Thoracic aorta endothelial cell (primary cell): ENCODE results near the gene RND2. TPM values are rescaled to one million over a fixed set of nuclear protein-coding genes. Genes with fewer than 3 reads are reported as not detected.

Source experiments
- total RNA-seq: library from RNA; depleted of rRNA; stranded (reverse); fragments of >200 nt; gene quantifications from 2 replicates; pipeline ENCODE4 v1.2.3, GENCODE V29; 2012

RND2 gene
- total RNA-seq: 0.14 and 0.27 TPM in 2 replicates

GRCh38 chr17:43024407-43025289 lies at the start of gene RND2:
Gene RND2 (plus strand): TSS chr17:43025231. CDS start chr17:43025348, 117 bp downstream.

DNA sequence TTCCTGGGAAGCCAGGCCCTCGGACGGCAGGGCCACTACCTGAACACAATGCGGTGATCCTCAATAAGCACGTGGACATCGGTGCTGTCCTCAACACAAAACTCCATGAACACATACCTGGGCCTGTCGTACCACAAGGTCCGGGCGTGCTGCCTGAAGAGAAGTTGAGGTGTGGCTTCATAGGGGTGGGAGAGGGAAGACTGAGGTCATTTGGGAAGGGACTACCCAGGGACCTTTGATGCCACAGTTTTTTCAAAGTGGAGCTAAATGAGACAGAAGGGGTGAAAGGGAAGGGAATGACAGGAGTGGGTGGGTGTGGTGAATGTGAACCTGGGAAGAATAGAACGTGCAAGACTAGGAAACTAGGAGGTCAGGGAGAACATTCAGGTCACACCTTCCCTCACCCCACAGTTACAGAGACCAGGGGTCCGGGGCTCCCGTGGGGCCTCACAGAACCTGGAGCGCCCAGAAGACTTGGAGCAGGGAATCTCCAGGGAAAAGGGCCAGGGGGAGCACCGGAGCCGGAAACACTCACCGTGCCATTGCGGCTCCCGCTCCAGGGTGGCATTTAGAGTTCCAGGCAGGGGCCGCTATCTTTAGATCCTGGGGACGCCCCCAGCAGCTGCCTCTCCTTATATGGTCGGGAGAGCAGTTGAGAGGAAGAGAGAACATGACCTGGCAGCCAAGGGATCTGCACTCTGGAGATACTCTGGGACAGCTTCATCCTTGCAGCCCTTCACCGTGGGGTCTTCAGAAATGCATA lies 45.3 kb upstream of the RND2 start, which contains the start of gene PTGES3L:
Gene PTGES3L (minus strand): TSS at position 570 of the 763 bp plus-strand sequence. CDS start 27 bp downstream, at position 543.

DNA sequence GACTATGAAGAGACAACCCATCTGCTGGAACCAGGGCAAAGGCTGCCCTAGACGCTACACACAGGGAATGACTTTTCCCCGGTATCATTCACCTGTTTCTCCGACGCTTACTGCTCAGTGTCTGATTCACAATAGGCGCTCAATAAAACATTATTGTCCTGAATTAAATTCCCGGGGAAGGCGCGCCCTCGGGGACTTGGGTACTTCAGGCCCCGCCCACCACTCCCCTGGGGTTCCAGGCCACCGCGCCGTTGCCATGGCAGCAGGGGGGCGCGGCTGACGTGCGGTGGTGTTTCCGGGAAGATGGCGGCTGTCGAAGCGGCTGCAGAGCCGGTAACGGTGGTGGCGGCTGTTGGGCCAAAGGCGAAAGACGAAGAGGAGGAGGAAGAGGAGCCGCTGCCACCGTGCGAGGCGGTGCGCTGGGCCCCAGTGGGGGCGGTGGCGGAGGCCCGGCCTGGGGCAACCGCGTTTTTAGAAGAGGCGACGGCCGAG lies 44.7 kb upstream of the RND2 start, which contains the start of gene RUNDC1:
Gene RUNDC1 (plus strand): TSS at position 292 of the 492 bp plus-strand sequence. CDS start 12 bp downstream, at position 304.

GRCh38 chr17:42997984-42998938 lies 26.8 kb upstream of the RND2 start, which contains the start of gene RPL27:
Gene RPL27 (plus strand): TSS chr17:42998419. CDS start chr17:42998751, 332 bp downstream.

DNA sequence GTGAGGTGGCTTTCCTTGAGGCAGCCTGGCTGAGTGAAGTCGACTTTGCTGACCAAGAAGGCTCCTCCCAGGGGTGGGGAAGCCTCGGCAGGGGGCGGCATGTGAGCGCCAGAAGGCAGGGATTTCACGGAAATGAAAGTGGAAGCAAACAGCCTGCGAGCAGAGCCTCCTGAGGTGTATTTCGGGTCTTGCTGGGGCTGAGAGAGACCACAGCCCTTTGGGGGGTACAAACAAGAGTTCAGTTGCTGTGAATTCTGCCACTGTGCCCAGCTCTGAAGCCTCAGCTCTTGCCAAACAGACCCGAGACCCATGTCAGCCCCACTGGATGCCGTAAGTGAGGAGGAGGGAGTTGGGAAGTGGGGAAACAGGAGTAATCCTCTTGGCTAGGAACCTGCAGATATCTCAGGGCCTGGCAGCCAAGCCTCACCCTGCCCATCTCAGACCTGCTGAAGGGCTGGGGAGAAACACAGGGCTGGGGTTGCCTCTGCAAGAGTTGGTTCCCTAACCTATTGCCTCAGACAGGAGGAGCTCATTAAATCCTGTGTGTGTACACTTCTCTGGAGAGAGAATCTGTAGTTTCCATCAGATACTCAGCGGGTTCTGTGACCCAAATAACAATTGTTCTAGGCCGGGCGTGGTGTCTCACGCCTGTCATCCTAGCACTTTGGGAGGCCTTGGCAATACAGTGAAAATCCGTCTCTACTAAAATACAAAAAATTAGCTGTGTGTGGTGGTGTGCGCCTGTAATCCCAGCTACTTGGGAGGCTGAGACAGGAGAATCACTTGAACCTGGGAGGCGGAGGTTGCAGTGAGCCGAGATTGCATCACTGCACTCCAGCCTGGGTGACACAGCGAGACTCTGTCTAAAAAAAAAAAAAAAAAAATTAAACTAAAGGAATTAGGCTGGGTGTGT lies 18.1 kb upstream of the RND2 start, which contains the start of gene IFI35:
Gene IFI35 (plus strand): TSS at position 146 of the 913 bp plus-strand sequence. CDS start 164 bp downstream, at position 310.

GRCh38 chr17:43021741-43022512 lies 3.1 kb upstream of the RND2 start, which contains the start of gene VAT1:
Gene VAT1 (minus strand): TSS chr17:43022385. CDS start chr17:43022322, 63 bp downstream.

Other genes with a start within 250 kb of the RND2 start
- 0.50 and 0.66 TPM in 2 replicates for gene WNK4, start 244.6 kb upstream of the RND2 start, total RNA-seq
- gene COA3, start 226.5 kb upstream of the RND2 start, total RNA-seq: 46.9 and 52.5 TPM in 2 replicates
- not detected in 2 replicates for gene CNTD1, start 226.4 kb upstream of the RND2 start, total RNA-seq
- 78.8 and 97.5 TPM in 2 replicates for gene BECN1, start 200.9 kb upstream of the RND2 start, total RNA-seq
- 172 and 175 TPM in 2 replicates for gene PSME3, start 191.8 kb upstream of the RND2 start, total RNA-seq
- 0.65 and 0.80 TPM in 2 replicates for gene AOC2, start 180.7 kb upstream of the RND2 start, total RNA-seq
- gene AOC3, start 174.0 kb upstream of the RND2 start, total RNA-seq: under 0.01 and 0.07 TPM in 2 replicates
- not detected in 2 replicates for gene G6PC1, start 124.4 kb upstream of the RND2 start, total RNA-seq
- gene AARSD1, start 60.8 kb upstream of the RND2 start, total RNA-seq: 16.2 and 21.9 TPM in 2 replicates
- gene PTGES3L, start 45.2 kb upstream of the RND2 start, total RNA-seq: 0.22 and 0.27 TPM in 2 replicates
- 11.4 and 11.9 TPM in 2 replicates for gene RUNDC1, start 44.7 kb upstream of the RND2 start, total RNA-seq
- 1,178 and 1,610 TPM in 2 replicates for gene RPL27, start 26.8 kb upstream of the RND2 start, total RNA-seq
- gene IFI35, start 18.4 kb upstream of the RND2 start, total RNA-seq: 8.5 and 11.6 TPM in 2 replicates
- gene VAT1, start 2.8 kb upstream of the RND2 start, total RNA-seq: 263 and 299 TPM in 2 replicates
- gene BRCA1, start 100.1 kb downstream of the RND2 start, total RNA-seq: 34.8 and 51.6 TPM in 2 replicates
- gene NBR1, start 146.0 kb downstream of the RND2 start, total RNA-seq: 89.5 and 109 TPM in 2 replicates
- gene TMEM106A, start 186.6 kb downstream of the RND2 start, total RNA-seq: 5.7 and 6.5 TPM in 2 replicates
- gene CCDC200, start 203.4 kb downstream of the RND2 start, total RNA-seq: not detected in 2 replicates
- not detected in 2 replicates for gene RNU2-1, start 208.7 kb downstream of the RND2 start, total RNA-seq